IPS-18a (cell line): ENCODE data around the gene AGAP1.
"Not testable (repeated sequence)": the region's sequence is repeated elsewhere in the genome, so short reads cannot be mapped to it uniquely, and the experiment has no call there.

Experiments
- H3K27ac ChIP-seq: one replicate; pipeline ENCODE4 v1.5.1; 2013; ENCODE audit warnings: low read length
- H3K27me3 ChIP-seq: one replicate; pipeline ENCODE4 v1.6.1; 2013; ENCODE audit warnings: mild to moderate bottlenecking, low read length; ENCODE audit not compliant: control insufficient read depth, insufficient read depth
- H3K36me3 ChIP-seq: one replicate; pipeline ENCODE4 v1.6.1; 2013; ENCODE audit warnings: low read depth, low read length; ENCODE audit not compliant: control insufficient read depth
- H3K4me1 ChIP-seq: one replicate; pipeline ENCODE4 v1.6.1; 2013; ENCODE audit warnings: low read depth, low read length; ENCODE audit not compliant: control insufficient read depth
- H3K4me3 ChIP-seq: one replicate; pipeline ENCODE4 v1.5.1; 2013; ENCODE audit warnings: low read length
- H3K9ac ChIP-seq: one replicate; pipeline ENCODE4 v1.6.1; 2013; ENCODE audit warnings: mild to moderate bottlenecking, low read length, moderate library complexity
- H3K9me3 ChIP-seq: one replicate; pipeline ENCODE4 v1.6.1; 2013; ENCODE audit warnings: low read depth, low read length; ENCODE audit not compliant: control insufficient read depth

The AGAP1 gene

DNA sequence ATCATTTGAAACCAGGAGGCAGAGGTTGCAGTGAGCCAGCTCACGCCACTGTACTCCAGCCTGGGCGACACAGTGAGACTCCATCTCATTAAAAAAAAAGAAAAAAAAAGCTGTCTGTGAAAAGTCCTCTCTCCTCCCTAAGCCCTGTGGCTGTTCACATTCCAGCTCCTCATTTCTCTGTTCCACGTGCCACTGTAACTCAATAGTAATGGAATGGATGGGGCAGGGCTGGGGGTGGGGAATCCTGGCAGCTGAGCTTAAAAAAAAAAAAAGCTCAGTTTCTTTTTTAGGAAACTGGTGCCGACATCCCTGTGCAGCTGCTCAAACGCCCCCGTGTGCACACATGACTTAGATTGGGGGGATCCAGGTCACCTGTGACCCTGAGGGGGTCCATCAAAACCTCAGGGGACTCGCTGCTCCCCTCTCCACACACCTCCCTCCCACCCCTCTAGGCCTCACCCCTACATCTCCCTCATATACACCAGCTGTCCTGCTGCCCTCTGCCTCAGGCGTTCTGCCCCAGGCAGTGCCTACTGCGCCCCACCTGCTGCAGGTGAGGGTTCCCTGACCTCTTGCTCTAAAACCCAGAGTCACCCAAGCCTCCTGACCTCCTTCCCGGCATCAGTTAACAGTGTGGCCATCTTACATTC lies 255.4 kb downstream of the AGAP1 start:
- Histone ChIP-seq H3K36me3 (peaks cover 5% of the 10 kb centered on the region), H3K4me1 (peaks cover 11% of the 10 kb centered on the region), H3K27ac (no peak overlapping the region), H3K9me3 (no peaks in the 10 kb centered on the region), H3K27me3 (no peaks in the 10 kb centered on the region), H3K9ac (no peak overlapping the region), H3K4me3 (no peak overlapping the region)

DNA sequence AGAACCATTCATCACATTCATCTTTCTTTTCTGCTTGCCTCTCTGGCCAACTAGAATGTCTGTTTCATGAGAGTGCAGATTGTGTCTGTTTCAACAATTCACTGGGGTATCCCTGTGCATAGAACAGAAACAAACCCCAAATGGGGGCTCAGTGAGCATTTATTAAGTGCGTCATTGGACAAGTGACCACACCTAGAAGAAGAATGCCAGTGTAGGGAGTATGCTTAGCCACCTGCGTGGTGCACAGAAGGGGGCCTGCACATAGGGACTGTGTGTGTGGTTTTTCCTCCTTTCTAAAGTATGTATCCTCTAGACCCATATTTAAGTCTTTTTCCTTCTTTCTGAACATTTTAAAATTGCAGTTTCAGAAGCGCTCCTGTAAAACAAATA lies 255.9 kb downstream of the AGAP1 start:
- H3K9me3 ChIP-seq = no peaks in the 10 kb centered on the region
- H3K4me3 ChIP-seq = no peak overlapping the region
- no peaks in the 10 kb centered on the region for H3K27me3 ChIP-seq
- H3K27ac ChIP-seq = no peak overlapping the region
- no peak overlapping the region for H3K9ac ChIP-seq
- peaks cover 11% of the 10 kb centered on the region for H3K4me1 ChIP-seq
- H3K36me3 ChIP-seq = peaks cover 5% of the 10 kb centered on the region

DNA sequence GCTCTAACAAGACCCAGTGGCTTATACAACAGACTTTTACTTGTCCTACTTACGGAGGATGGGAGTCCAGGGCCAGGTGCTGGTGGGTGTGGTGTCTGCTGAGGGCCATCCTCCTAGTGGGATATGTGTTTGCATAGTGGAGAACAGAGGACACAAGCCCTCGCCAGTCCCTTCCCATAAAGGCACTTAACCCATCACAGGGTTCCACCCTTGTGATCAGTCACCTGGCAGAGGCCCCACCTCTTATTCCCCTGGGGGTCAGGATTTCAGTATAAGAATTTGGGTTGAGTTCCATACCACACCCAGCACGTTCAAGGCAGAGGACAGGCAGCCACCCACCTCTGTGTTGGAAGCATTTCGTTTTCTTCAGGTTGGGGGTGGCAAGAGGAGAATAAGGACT lies 259.0 kb downstream of the AGAP1 start:
- H3K4me3 ChIP-seq = no peak overlapping the region
- H3K4me1 ChIP-seq = peaks cover 11% of the 10 kb centered on the region
- H3K27me3 ChIP-seq = no peaks in the 10 kb centered on the region
- no peaks in the 10 kb centered on the region for H3K9me3 ChIP-seq
- no peak overlapping the region for H3K27ac ChIP-seq
- H3K36me3 ChIP-seq = peaks cover 5% of the 10 kb centered on the region
- no peak overlapping the region for H3K9ac ChIP-seq

DNA sequence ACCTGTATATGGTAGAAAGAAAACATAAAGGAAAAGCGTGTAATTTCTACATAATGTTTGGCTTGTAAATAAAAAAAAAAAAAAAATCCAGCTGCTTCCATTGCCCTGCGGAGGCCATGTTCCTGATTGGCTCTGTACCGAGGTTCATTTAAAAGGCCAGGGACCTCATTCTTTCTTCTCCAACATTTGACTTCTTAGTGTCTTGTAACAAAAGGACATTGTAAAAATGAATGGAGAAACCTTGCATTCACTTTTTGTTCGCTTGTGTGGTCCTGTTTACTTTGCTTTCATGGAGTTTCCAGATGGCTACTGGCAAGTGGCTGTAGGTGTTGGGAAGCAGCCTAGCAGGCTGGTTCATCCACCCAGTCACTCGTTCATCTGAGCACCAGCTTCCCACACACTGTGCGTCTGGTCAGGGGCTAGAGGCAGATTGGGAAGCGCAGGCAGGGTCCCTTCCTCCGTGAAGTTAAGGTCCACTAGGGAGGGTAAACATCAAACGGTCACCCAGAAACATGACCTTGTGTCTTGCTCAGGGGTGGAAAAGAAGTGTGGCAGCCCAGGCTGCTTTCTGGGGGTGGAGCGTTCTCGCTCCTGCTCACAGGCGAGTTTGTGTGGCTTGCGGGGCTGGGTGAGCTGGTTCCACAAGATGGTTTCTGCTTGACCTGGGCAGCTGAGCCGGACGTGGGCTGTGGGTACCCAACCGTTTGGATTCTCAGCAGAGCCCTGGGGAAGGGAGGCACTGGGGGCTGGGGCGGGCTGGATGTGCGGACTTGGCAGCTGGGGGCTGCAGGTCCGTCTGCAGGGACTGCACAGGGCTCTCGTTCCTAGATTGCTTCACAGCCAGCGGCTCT lies 260.7 kb downstream of the AGAP1 start:
- Histone ChIP-seq H3K27me3 (no peaks in the 10 kb centered on the region), H3K4me1 (peaks cover 9% of the 10 kb centered on the region), H3K9ac (no peak overlapping the region), H3K9me3 (no peaks in the 10 kb centered on the region), H3K27ac (no peak overlapping the region), H3K36me3 (peaks cover 5% of the 10 kb centered on the region), H3K4me3 (no peak overlapping the region)

DNA sequence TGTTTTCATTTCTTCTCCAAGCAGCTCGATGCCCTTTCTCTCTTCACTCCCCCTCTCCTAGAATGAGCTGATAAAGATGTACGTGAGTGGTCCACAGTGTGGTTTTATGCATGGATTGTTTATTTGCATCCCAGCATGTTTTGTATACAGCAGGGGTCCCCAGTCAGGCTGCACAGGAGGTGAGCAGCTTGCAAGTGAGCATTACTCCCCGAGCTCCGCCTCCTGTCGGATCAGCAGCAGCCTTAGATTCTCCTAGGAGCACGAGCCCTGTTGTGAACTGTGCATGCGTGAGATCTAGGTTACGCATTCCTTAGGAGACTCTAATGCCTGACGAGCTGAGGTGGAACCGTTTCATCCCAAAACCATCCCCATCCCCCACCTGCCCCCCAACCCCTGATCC lies 262.6 kb downstream of the AGAP1 start:
- no peaks in the 10 kb centered on the region for H3K9me3 ChIP-seq
- no peak overlapping the region for H3K9ac ChIP-seq
- H3K4me3 ChIP-seq = no peak overlapping the region
- H3K36me3 ChIP-seq = no peaks in the 10 kb centered on the region
- no peak overlapping the region for H3K27ac ChIP-seq
- H3K4me1 ChIP-seq = peaks cover 9% of the 10 kb centered on the region
- no peaks in the 10 kb centered on the region for H3K27me3 ChIP-seq

DNA sequence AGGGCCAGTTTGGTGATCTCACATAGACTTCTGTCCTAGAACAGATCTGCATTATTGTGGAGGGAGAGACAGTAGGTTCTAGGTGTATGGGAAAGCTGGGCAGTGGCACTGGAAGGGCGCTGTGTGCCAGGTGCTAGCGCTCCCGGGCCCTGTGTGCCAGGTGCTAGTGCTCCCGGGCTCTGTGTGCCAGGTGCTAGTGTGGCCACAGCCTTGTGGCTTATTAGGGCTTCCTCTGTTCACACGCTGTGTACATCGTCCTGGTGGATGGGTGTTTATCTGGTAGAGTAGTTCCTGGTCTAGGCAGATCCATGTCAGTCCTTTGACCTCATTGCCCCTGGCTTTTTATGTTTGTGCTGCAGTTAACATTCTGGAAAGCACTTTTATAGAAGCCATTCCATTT lies 263.4 kb downstream of the AGAP1 start:
- Histone ChIP-seq H3K27ac (no peak overlapping the region), H3K4me3 (no peak overlapping the region), H3K9me3 (no peaks in the 10 kb centered on the region), H3K4me1 (peaks cover 9% of the 10 kb centered on the region), H3K27me3 (no peaks in the 10 kb centered on the region), H3K36me3 (no peaks in the 10 kb centered on the region), H3K9ac (no peak overlapping the region)

DNA sequence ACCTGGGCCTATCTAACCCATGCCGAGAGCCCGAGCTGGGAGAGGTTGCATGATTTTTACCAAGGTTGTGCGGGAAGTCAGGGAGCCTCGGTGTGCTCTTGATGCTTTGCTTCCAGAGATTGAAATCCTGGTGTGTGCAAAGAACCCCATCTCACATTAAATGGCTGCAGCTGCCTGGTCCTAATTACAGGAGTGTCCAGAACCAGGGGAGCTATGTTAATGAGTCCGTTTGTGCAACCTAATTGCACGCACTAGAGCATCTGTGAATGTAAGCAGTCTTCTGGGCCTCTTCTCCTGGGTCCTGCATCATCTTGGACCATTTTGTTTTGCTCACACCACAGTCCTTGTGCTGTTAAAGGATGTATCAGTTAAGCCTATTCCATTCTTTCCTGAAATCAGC lies 263.8 kb downstream of the AGAP1 start:
- no peaks in the 10 kb centered on the region for H3K9me3 ChIP-seq
- H3K4me3 ChIP-seq = no peak overlapping the region
- no peaks in the 10 kb centered on the region for H3K27me3 ChIP-seq
- no peak overlapping the region for H3K9ac ChIP-seq
- no peaks in the 10 kb centered on the region for H3K36me3 ChIP-seq
- peaks cover 9% of the 10 kb centered on the region for H3K4me1 ChIP-seq
- H3K27ac ChIP-seq = no peak overlapping the region

DNA sequence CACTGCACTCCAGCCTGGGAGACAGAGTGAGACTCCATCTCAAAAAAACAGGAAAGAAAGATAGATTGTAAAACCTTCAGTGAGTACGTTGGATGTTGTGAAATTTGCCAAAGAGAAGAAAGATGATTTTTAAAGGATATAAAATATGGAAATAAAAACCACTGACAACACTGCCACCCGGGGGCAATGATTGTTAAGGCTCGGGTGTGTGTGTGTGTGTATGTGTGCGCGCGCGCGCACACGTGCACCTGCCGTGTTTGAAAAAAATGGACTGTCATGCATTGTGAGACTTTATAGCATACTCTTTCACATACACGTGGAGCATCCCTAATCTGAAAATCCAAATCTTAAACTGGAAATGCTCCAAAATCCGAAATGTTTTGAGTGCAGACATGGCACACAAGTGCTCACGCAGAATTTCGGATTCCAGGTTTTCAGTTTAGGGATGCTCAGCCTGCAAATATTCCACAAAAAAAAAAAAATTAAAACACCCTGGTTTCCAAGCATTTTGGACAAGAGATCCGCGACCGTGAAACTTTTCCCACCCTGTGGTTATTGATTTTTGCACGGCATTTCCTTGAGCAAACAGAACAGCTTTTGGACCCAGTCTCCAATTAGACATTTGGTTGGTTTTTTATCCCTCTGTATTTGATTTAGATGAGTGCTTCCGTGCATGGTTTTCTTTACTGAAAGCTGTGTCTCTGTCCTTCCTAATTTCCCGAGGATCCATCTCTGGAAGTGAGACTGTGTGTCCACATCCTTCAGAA lies 269.2 kb downstream of the AGAP1 start:
- Histone ChIP-seq H3K9ac (no peak overlapping the region), H3K36me3 (no peaks in the 10 kb centered on the region), H3K27ac (no peak overlapping the region)

DNA sequence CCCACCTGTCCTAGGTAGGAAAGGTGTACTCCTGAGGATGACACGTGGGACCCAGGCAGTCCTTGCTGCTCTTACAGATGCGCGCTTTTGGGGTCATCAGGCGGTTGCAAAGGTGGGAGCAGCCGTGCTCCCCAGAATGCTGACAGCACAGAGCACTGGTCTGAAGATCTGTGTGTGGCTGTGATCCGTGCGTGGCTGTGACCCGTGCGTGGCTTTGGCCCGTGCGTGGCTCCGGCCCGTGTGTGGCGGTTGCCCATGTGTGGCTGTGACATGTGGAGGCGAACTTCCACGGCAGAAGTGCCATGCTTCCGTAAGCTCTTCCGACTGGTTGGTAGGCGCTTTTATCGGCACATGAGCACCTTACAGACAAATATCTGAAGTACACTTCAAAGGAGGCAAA lies 270.0 kb downstream of the AGAP1 start:
- no peaks in the 10 kb centered on the region for H3K4me1 ChIP-seq
- H3K4me3 ChIP-seq = no peak overlapping the region
- no peak overlapping the region for H3K27ac ChIP-seq
- no peak overlapping the region for H3K9ac ChIP-seq
- H3K36me3 ChIP-seq = no peaks in the 10 kb centered on the region
- no peaks in the 10 kb centered on the region for H3K9me3 ChIP-seq
- H3K27me3 ChIP-seq = no peaks in the 10 kb centered on the region

More for the DNA sequence above, 269.2 kb downstream of the AGAP1 start:
- no peaks in the 10 kb centered on the region for H3K9me3 ChIP-seq
- no peaks in the 10 kb centered on the region for H3K27me3 ChIP-seq
- H3K4me1 ChIP-seq = no peaks in the 10 kb centered on the region
- H3K4me3 ChIP-seq = no peak overlapping the region

DNA sequence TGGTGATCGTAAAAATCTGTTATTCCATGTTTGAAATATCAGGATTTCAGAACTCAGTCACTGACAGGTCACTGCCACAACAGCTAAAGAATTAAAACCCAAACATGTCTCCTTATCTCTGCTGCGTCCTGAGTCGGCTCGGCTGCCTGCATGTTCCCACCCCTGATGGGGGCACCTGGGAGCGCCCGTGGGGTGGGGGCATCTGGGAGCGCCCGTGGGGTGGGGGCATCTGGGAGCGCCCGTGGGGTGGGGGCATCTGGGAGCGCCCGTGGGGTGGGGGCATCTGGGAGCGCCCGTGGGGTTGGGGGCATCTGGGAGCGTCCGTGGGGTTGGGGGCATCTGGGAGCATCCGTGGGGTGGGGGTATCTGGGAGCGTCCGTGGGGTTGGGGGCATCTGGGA lies 270.6 kb downstream of the AGAP1 start:
- not testable (repeated sequence) for H3K9me3 ChIP-seq, H3K36me3 ChIP-seq, H3K4me1 ChIP-seq, H3K9ac ChIP-seq, H3K27ac ChIP-seq, H3K27me3 ChIP-seq, H3K4me3 ChIP-seq

DNA sequence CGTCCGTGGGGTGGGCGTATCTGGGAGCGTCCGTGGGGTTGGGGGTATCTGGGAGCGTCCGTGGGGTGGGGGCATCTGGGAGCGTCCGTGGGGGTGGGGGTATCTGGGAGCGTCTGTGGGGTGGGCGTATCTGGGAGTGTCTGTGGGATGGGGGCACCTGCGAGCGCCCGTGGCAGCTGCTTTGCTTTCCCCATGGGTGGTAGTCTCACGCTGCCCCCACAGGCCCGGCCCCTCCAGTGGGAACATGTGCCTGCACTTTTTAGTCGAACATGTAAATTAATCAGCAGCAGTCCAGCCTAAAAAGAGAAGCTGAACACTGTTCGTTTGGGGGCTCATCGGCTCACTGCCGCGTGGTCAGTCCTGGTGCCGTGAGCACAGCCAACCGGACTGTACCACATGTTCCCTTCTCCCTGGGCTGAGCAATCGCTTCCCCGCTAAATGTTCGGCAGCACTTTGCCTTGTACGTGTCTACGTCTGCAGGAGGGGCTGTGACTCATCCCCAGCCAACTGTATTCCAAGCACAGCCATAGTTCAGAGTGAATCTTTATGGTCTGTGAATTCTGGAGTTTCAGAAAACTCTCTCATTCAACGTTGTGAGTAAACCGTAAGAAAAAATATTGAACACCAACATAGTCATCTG lies 271.5 kb downstream of the AGAP1 start:
- Histone ChIP-seq H3K9me3 (no peaks in the 10 kb centered on the region), H3K36me3 (no peaks in the 10 kb centered on the region), H3K9ac (no peak overlapping the region), H3K4me1 (no peaks in the 10 kb centered on the region), H3K27ac (no peak overlapping the region), H3K27me3 (no peaks in the 10 kb centered on the region), H3K4me3 (no peak overlapping the region)
